ENCODE data around the gene ANKRD11.
"Not testable (repeated sequence)": the region's sequence is repeated elsewhere in the genome, so short reads cannot be mapped to it uniquely, and the experiment has no call there.

ANKRD11 gene

GRCh38 chr16:89473791-89474414 is 16.5 kb downstream of the ANKRD11 start:
- TF ChIP-seq, protein P1, sequence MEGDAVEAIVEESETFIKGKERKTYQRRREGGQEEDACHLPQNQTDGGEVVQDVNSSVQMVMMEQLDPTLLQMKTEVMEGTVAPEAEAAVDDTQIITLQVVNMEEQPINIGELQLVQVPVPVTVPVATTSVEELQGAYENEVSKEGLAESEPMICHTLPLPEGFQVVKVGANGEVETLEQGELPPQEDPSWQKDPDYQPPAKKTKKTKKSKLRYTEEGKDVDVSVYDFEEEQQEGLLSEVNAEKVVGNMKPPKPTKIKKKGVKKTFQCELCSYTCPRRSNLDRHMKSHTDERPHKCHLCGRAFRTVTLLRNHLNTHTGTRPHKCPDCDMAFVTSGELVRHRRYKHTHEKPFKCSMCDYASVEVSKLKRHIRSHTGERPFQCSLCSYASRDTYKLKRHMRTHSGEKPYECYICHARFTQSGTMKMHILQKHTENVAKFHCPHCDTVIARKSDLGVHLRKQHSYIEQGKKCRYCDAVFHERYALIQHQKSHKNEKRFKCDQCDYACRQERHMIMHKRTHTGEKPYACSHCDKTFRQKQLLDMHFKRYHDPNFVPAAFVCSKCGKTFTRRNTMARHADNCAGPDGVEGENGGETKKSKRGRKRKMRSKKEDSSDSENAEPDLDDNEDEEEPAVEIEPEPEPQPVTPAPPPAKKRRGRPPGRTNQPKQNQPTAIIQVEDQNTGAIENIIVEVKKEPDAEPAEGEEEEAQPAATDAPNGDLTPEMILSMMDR (IDR thresholded peaks at IDR 0.05; ENCODE audit: extremely low read depth, insufficient read depth, missing control alignments) = no peak
- in situ Hi-C loops (cut with MboI; ENCODE audit: low pct_unique_long_range_greater_than_20kb, low sequenced_read_pairs, unreplicated experiment) = no loop called here
- DNase-seq (ENCODE audit: low spot score) = no peak

- no peak for DNase-seq (ENCODE audit: low spot score)
- TF ChIP-seq, protein P1 (IDR thresholded peaks at IDR 0.05; ENCODE audit: extremely low read depth, insufficient read depth, missing control alignments) = no peak
- in situ Hi-C loops (cut with MboI; ENCODE audit: low pct_unique_long_range_greater_than_20kb, low sequenced_read_pairs, unreplicated experiment) = no loop called here
Measured at GRCh38 chr16:89473136-89473712, 17.1 kb downstream of the ANKRD11 start.

GRCh38 chr16:89472711-89473075 is 17.7 kb downstream of the ANKRD11 start:
- no peak for DNase-seq (ENCODE audit: low spot score)
- TF ChIP-seq, protein P1 (IDR thresholded peaks at IDR 0.05; ENCODE audit: extremely low read depth, insufficient read depth, missing control alignments) = no peak
- in situ Hi-C loops (cut with MboI; ENCODE audit: low pct_unique_long_range_greater_than_20kb, low sequenced_read_pairs, unreplicated experiment) = no loop called here

DNA sequence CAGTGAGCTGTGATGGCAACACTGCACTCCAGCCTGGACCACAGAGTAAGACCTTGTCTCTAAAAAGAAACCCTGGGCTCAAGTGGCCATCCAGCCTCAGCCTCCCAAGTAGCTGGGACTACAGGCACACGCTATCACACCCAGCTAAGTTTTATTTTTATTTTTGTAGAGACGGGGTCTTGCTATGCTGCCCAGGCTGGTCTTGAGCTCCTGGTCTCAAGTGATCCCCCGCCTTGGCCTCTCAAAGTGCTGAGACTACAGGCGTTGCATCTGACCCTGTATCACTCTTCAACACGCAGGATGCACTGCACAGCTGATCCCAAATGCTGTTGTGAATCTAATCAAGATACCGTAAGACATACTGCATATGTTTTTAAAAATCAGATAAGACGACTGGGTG is 23.0 kb downstream of the ANKRD11 start:
- no peak for DNase-seq (ENCODE audit: low spot score)
- TF ChIP-seq, protein P1 (IDR thresholded peaks at IDR 0.05; ENCODE audit: extremely low read depth, insufficient read depth, missing control alignments) = no peak
- in situ Hi-C loops (cut with MboI; ENCODE audit: low pct_unique_long_range_greater_than_20kb, low sequenced_read_pairs, unreplicated experiment) = no loop called here

DNA sequence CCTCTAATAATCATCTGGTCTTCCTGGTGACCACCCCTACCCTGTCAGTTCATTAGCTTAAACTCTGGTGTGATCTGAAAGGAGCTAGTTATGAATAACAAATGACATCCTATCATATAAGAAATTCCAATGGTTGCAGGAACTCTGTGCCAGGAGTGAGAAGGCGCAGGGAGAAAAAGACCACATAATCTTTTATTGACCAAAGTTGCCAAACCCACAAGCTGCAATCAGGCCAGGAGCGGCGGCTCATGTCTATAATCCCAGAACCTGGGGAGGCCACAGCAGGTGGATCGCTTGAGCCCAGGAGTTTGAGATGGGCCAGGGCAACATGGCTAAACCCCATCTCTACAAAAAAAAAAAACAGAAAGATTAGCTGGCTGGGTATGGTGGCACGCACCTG is 23.4 kb downstream of the ANKRD11 start:
- DNase-seq (ENCODE audit: low spot score) = no peak
- in situ Hi-C loops (cut with MboI; ENCODE audit: low pct_unique_long_range_greater_than_20kb, low sequenced_read_pairs, unreplicated experiment) = no loop called here
- TF ChIP-seq, protein P1 (IDR thresholded peaks at IDR 0.05; ENCODE audit: extremely low read depth, insufficient read depth, missing control alignments) = no peak

DNA sequence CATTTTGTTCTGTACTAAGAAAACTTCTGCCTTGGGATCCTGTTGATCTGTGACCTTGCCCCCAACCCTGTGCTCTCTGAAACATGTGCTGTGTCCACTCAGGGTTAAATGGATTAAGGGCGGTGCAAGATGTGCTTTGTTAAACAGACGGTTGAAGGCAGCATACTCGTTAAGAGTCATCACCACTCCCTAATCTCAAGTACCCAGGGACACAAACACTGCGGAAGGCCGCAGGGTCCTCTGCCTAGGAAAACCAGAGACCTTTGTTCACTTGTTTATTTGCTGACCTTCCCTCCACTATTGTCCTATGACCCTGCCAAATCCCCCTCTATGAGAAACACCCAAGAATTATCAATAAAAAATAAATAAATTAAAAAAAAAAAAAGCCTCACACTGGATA is 27.0 kb downstream of the ANKRD11 start:
- in situ Hi-C loops (cut with MboI; ENCODE audit: low pct_unique_long_range_greater_than_20kb, low sequenced_read_pairs, unreplicated experiment); DNase-seq (ENCODE audit: low spot score): not testable (repeated sequence)

- DNase-seq (ENCODE audit: low spot score); in situ Hi-C loops (cut with MboI; ENCODE audit: low pct_unique_long_range_greater_than_20kb, low sequenced_read_pairs, unreplicated experiment): not testable (repeated sequence)
Measured at GRCh38 chr16:89462639-89463038, 27.7 kb downstream of the ANKRD11 start.

- in situ Hi-C loops (cut with MboI; ENCODE audit: low pct_unique_long_range_greater_than_20kb, low sequenced_read_pairs, unreplicated experiment); DNase-seq (ENCODE audit: low spot score): not testable (repeated sequence)
Measured at GRCh38 chr16:89461890-89462289, 28.5 kb downstream of the ANKRD11 start.
